Glomerular visceral epithelial cell (primary cell): ENCODE data around the gene TSPAN31.
"Not testable (repeated sequence)": the region's sequence is repeated elsewhere in the genome, so short reads cannot be mapped to it uniquely, and the experiment has no call there.

Experiments used
- DNase-seq: peaks from one replicate; pipeline ENCODE4 v3.0.0-alpha.2; 2016; ENCODE audit errors: extremely low spot score

The TSPAN31 gene, protein sequence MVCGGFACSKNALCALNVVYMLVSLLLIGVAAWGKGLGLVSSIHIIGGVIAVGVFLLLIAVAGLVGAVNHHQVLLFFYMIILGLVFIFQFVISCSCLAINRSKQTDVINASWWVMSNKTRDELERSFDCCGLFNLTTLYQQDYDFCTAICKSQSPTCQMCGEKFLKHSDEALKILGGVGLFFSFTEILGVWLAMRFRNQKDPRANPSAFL

DNA sequence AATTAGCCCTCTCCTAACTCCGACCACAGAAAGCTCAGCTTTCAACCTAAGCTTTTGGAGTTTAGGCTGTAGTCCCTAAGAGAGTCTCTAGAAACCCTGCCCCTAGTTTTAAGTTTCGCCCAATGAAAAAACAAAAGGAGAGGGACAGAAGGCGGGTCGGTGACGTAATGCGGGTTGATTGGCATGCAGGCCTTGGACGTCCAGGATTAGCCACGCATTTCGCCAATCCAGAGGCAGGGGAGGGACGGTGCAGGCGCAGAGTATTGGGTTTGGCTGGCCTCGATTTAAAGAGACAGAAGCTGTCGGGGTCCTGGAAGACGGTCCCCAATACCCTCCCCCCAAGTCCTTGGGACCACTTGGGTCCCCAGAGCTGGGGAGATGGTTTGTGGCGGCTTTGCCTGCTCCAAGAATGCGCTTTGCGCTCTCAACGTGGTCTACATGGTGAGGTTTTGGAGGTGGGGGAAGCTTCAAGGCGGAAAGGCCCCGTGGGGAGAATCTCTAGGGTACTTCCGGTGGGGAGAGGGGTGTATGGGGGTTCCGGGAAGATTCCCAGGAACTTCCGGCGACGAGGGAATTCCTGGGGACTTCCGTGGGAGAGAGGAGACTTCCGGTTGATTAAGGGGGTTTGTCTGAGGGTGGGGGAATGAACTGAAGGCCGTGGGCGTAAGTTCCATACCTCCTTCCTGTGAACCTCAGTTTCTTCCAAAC, at the start of gene TSPAN31:
Gene TSPAN31 (plus strand): TSS at position 263 of the 708 bp plus-strand sequence. CDS start 116 bp downstream, at position 379.
- DNase-seq = peak; percentile 96

DNA sequence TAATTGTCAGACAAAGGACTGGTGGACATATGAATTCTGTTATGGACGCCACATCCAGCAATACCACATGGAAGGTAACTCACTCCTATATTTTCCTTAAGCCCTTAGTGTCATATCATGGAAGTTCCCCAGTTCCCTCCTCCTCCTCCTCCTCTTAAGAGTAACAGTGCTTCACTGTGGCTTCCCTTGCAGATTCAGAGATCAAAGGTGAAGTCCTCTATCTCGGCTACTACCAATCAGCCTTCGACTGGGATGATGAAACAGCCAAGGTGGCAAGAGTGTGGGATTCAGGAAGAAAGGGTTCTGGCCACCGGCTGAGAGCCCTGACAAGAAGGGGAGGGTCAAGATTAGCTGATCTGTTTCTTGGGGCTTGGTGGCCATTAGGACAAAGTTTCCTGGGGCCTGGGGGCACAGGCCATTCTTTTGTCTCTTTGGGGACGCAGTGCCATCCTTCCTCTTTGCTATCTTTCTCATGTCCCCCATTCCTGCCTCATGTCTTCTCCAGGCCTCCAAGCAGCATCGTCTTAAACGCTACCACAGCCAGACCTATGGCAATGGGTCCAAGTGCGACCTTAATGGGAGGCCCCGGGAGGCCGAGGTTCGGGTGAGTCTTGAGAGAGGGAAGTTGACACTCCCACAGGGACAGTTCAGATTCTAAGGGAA, 48.9 kb upstream of the TSPAN31 start:
- no peak for DNase-seq

DNA sequence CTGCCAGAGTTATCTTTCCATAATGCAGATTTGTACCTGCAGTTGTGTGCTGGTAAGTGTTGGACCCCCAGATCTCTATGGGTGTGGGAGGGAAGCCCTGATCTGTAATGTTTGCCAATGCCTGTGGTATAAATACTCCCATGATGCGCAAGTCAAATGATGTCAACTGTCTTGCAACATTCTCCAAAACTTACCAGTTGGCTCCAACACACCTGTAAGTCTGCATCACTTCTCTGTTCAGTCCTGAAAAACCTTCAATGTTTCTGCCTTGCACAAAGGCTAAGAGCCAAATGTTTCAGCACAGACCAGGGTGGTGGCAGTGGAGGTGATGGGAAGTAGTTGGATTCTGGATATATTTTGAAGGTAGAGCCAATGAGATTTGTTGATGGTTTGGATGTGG, 47.8 kb upstream of the TSPAN31 start:
- no peak for DNase-seq

DNA sequence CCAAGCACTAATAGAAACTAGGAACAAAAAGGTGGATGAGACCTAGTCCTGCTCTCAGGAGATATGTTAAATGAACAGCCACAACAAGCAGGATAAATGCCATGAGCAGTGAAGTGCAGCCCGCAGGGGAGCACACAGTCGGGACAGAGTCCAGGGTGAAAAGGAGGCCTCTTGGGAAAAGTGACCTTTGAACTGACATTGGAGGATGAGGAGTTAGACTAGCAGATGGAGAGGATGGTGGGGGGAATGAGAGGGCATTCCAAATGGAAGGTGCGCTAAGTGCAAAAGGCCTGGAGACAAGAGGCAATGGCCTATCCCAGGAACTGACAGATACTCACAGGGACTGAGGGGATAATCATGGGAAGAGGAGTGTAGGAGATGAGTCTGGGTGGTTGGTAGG, 46.4 kb upstream of the TSPAN31 start:
- no peak for DNase-seq

DNA sequence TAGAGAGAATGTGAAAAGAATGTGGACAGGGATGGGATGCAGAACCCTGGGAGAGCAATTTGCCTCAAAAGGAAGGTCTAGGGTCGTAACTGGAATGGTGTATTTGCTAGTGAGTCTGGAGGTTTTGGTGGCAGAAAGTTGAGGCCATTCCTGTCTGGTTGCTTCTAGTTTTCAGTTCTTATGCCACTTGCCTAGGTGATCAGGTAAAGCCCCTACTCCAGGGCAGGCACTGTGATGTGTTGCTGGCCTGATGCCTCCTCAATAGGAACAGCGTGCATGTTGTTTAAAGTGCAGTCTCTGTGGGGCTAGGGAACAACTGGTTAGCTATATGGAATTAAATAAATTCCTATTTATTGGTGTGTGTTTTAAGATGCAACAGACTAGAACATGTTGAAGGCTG, 44.5 kb upstream of the TSPAN31 start:
- DNase-seq = no peak

DNA sequence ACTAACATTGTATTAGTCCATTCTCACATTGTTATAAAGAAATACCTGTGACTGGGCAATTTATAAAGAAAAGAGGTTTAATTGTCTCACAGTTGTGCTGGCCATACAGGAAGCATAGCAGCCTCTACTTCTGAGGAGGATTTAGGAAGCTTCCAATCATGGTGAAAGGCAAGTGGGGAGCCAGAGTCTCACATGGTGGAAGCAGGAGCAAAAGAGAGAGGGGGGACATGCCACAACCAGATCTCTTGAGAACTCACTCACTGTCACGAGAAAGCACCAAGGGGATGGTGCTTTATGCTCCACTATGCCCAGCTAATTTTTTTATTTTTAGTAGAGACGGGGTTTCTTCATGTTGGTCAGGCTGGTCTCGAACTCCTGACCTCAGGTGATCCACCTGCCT, 37.6 kb upstream of the TSPAN31 start:
- DNase-seq = no peak

DNA sequence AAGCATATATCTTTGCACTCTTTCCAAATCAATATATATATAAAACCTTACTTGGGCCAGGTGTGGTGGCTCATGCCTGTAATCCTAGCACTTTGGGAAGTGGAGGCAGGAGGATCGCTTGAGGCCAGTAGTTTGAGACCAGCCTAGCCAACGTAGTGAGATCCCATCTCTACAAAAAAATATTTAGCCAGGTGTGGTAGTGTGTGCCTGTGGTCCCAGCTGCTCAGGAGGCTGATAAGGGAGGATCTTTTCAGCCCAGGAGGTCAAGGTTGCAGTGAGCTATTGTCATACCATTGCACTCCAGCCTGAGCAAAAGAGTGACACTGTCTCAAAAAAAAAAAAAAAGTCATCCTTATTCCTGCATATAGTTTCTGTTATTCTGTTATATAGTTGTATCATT, 36.5 kb upstream of the TSPAN31 start:
- DNase-seq = no peak

DNA sequence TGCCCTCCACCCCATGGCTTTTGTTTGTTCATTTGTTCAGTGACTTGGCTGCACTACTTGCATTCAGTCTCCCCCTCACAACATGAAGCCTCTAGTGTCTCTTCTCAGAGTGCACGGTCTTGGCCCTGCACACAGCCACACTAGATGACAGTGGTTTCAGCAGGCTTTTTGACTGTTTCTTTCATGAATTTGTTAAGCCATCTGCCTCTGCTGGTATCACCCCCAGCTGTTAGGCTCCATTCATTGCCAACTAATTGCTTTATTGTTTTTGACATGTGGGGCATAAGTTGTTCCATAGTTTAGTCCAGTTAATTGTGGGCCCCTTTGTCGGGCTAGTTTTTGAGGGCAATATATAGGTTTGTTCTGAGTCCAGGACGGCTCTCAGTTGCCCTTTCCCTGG, 32.1 kb upstream of the TSPAN31 start:
- no peak for DNase-seq

DNA sequence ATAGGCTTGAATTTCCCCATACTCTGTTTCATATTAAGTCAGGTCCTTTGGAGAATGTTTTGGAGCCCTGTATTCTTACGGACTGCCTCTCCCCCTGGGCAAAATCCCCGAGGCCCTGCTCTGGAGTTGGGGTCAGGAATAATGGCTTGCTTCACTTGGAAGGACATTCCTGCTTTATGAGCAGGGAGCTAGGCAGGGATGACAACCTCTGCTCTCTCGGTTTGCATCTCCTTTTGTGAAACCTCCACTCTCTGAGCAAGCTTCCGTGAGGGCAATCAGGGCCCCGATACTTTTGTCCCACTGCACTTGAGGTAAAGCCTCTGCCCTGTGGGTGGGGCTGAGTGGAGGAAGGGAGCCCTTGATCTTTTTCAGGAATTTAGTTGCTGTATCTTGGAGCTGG, 31.6 kb upstream of the TSPAN31 start:
- no peak for DNase-seq

DNA sequence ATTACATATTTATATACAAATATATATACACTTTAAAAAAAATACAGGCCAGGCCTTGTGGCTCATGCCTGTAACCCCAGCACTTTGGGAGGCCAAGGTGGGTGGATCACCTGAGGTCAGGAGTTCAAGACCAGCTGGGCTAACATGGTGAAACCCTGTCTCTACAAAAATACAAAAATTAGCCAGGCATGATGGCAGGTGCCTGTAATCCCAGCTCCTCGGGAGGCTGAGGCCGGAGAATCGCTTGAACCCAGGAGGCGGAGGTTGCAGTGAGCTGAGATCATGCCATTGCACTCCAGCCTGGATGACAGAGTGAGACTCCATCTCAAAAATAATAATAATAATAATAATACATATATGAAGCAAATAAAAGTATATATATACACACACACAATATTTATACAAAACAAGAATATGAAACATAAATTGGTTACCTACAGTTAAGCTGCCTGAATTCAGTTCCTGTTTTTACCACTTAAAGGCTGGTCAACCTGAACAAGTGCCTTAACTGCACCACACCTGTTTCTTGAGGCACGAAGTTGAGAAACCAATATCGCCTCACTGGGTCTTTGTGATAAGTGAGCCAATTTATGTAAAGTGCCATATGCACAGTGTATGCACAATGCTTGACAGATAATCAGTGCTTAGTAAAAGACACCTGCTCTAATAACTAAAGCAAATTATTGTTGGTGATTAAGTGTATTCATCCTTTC, 29.6 kb upstream of the TSPAN31 start:
- not testable (repeated sequence) for DNase-seq

DNA sequence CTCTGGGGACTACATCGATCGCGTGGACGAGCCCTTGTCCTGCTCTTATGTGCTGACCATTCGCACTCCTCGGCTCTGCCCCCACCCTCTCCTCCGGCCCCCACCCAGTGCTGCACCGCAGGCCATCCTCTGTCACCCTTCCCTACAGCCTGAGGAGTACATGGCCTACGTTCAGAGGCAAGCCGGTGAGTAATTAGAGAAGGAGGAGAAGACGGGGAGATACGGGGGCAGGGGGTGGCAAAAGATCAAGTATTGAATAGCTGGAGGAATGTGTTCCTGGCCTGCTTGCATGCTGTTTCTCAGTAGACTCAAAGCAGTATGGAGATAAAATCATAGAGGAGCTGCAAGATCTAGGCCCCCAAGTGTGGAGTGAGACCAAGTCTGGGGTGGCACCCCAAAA, 29.1 kb upstream of the TSPAN31 start:
- no peak for DNase-seq

DNA sequence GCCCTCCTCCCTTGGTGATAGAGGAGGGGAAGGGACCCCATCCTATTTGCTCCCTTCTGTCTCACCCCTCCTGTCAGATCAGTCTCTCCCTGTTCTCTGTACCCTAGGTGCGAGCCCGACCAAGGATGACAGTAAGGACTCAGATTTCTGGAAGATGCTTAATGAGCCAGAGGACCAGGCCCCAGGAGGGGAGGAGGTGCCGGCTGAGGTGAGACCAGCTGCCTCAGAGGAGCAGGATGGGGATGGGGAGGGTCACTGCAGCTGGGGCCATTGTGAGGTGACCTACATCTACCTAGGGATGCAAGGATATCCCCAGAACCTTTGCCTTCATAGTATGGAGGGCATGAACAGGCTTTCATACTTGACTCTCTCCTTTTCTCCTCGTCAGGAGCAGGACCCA, 28.5 kb upstream of the TSPAN31 start:
- no peak for DNase-seq

DNA sequence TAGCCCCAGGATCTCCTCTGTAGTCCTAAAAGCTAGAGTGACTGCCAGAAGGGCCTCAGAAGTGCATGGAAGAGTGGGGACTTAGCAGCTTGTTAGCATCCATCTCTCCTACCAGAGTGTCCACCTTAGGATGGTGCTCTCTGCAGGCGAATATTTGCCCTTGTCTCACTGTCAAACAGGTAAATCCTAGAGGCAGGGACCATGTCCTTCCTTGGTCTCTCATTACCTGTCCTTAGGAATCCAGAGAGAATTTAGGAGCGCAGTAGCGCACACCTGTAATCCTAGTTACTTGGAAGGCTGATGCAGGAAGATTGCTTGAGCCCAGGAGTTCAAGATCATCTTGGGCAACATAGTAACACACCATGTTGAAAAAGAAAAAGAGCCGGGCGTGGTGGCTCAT, 27.7 kb upstream of the TSPAN31 start:
- no peak for DNase-seq

DNA sequence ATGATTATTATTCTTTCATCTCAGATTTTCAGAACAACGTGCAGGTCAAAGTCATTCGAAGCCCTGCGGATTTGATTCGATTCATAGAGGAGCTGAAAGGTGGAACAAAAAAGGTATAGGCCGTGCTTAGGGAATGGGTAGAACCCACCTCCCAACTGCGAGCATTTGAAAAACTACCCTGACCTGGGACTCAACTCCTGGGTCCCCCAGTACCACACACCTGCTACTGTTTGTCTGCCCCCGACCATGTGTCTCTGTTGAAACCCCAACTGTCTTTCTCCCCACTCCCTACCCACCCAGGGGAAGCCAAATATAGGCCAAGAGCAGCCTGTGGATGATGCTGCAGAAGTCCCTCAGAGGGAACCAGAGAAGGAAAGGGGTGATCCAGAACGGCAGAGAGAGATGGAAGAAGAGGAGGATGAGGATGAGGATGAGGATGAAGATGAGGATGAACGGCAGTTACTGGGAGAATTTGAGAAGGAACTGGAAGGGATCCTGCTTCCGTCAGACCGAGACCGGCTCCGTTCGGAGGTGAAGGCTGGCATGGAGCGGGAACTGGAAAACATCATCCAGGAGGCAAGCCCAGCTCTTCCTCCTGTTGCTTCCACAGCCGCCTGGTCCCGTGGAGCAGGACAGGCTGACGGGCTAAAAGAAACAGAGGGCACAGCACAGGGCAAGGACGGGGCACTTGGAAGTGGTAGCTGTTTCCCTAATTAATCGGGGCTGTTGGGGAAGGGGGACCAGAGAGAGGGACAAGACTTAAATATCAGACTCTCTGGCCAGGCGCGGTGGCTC, 26.8 kb upstream of the TSPAN31 start:
- DNase-seq = no peak

DNA sequence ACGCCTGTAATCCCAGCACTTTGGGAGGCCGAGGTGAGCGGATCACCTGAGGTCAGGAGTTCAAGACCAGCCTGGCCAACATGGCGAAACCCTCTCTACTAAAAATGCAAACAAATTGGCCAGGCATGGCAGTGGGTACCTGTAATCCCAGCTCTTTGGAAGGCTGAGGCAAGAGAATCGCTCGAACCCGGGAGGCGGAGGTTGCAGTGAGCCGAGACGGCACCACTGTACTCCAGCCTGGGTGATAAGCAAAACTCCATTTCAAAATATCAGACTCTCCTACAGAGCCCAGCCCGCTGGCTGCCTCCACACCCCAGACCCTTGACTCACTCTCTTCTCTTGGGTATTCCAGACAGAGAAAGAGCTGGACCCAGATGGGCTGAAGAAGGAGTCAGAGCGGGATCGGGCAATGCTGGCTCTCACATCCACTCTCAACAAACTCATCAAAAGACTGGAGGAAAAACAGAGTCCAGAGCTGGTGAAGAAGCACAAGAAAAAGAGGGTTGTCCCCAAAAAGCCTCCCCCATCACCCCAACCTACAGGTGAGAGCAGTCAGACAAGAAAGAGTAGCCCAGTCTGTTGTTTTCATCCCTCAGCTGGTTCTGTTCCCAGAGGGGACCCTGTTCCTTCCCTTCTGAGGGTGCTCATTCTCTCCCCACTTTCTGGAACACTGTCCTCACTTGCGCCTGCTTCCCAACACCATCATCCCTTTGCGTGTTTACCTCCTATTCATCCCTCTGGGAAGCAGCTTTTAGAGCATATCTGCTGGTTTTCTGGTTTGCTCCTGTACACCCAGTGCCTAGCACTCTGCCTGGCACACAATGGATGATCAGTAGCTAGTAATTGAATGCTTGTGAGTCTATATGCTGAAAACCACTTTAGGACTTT, 26.0 kb upstream of the TSPAN31 start:
- no peak for DNase-seq

DNA sequence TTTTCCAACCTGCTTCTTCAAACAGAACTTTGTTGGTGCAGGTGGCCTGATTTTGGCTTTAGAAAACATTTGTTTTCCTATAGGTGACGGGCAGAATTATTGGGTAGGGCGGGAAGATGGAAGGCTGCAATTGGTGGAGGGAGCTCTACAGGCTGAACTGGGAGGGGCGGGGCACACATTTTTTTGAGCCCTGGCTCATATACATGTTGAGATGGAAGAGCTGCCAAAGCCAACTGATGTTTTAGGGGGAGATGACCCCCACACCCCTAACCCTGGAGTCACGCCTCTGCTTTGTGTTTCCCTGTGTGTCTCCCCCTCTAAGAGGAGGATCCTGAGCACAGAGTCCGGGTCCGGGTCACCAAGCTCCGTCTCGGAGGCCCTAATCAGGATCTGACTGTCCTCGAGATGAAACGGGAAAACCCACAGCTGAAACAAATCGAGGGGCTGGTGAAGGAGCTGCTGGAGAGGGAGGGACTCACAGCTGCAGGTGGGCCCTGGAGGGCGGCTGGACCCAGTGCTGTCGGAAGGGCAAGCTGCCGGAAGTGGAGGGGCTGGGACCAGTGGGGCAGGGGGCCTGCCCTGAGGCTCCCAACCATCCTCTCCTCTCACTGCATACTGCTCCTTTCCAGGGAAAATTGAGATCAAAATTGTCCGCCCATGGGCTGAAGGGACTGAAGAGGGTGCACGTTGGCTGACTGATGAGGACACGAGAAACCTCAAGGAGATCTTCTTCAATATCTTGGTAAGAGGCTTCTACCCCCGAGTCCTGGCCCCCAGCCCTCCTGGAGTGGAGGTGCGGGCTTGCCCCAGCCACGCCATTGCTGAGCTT, 24.8 kb upstream of the TSPAN31 start:
- DNase-seq = no peak

DNA sequence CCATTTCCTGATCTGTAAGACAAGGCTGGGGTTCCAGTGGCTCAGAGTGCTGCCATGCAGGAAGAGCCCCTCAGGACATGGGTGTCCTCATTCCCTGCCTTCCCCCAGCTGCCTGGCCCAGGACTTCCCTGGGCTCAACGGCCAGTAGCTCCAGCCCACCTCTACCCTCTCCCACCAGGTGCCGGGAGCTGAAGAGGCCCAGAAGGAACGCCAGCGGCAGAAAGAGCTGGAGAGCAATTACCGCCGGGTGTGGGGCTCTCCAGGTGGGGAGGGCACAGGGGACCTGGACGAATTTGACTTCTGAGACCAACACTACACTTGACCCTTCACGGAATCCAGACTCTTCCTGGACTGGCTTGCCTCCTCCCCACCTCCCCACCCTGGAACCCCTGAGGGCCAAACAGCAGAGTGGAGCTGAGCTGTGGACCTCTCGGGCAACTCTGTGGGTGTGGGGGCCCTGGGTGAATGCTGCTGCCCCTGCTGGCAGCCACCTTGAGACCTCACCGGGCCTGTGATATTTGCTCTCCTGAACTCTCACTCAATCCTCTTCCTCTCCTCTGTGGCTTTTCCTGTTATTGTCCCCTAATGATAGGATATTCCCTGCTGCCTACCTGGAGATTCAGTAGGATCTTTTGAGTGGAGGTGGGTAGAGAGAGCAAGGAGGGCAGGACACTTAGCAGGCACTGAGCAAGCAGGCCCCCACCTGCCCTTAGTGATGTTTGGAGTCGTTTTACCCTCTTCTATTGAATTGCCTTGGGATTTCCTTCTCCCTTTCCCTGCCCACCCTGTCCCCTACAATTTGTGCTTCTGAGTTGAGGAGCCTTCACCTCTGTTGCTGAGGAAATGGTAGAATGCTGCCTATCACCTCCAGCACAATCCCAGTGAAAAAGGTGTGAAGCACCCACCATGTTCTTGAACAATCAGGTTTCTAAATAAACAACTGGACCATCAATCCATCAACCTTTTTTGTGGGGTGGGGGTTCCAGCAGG, 23.9 kb upstream of the TSPAN31 start:
- no peak for DNase-seq

DNA sequence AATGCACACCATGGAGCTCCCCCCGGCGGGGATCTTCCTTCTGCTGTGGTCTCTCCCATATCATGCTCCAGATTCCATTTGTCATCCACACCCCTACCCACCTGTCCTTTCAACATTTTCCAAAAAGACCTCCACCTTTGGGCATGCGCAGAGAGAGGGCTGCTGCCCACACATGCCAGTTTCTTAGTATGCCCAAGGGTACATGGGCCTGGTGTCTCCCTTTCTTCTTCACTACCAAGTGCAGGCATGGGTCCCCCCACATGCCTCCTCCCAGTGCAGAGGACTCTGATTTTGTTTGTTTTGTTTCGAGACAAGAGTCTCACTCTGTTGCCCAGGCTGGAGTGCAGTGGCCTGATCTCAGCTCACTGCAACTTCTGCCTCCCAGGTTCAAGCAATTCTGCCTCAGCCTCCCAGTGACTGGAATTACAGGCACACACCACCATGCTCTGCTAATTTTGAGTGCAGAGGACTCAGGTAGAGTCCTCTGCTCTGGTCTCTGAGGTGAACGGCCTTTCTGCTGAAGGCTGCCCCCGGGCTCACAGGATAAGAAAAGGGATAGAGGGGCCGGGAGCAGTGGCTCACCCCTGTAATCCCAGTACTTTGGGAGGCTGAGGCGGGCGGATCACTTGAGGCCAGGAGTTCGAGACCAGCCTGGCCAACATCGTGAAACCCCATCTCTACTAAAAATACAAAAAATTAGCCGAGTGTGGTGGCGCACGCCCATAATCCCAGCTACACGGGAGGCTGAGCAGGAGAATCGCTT, 22.8 kb upstream of the TSPAN31 start:
- DNase-seq = not testable (repeated sequence)
